Neutrophil (primary cell): ENCODE measurements around the gene IER3.

Experiments
- H3K27ac ChIP-seq: fragments of 200-600 bp; sonication (generic); 2 replicates; pipeline ENCODE4 v1.5.1; 2016; ENCODE audit warnings: mild to moderate bottlenecking, moderate library complexity
- H3K27me3 ChIP-seq: fragments of 200-600 bp; sonication (generic); 2 replicates; pipeline ENCODE4 v1.6.0; 2016; ENCODE audit warnings: mild to moderate bottlenecking
- H3K36me3 ChIP-seq: fragments of 200-600 bp; sonication (generic); 2 replicates; pipeline ENCODE4 v1.5.1; 2017
- H3K4me1 ChIP-seq, 2 experiments: fragments of 200-600 bp in 1 of 2; sonication (generic) in 1 of 2; 1 replicate in 1 of 2; 2 replicates in 1 of 2; pipeline versions ENCODE4 v1.5.1 to v1.6.1; 2013 to 2016; ENCODE audit warnings: low read depth in 1 of 2, low read length in 1 of 2, mild to moderate bottlenecking in 1 of 2, moderate library complexity in 1 of 2; ENCODE audit not compliant: control insufficient read depth in 1 of 2, insufficient read depth in 1 of 2
- H3K4me3 ChIP-seq, 2 experiments: fragments of 200-600 bp in 1 of 2; sonication (generic) in 1 of 2; 1 replicate in 1 of 2; 2 replicates in 1 of 2; pipeline ENCODE4 v1.5.1; 2013 to 2016; ENCODE audit warnings: low read depth in 1 of 2, low read length in 1 of 2, mild to moderate bottlenecking in 1 of 2, moderate library complexity in 1 of 2
- H3K9me3 ChIP-seq: fragments of 200-600 bp; sonication (generic); 2 replicates; pipeline ENCODE4 v1.5.1; 2016
- TF ChIP-seq, protein P1 (sequence below): fragments of 200-600 bp; sonication (generic); IDR thresholded peaks from 2 replicates; pipeline ENCODE4 v1.5.1; 2016; ENCODE audit warnings: antibody characterized with exemption

IER3 gene

DNA sequence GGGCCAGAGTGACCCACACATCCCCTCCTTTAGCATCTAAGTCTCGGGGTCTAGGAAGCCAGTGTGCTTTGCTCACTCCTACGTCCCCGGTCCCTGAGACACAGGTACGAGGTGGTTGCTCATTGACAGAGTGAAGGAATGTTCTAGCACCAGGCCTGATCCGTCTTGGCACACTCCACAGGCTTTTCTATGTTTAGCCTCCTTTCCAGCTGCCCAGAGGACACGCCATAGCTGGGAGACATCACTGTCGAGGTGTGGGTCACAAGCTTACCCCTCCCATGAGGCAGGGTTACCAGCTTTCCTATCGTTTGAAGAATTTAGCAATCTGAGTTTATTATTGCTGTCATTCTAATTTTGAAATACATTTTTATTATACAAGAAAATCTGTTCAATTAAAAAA lies 30.4 kb upstream of the IER3 start:
- no peak overlapping the region for H3K4me3 ChIP-seq
- no peaks in the 10 kb centered on the region for H3K27me3 ChIP-seq
- TF ChIP-seq, protein P1, sequence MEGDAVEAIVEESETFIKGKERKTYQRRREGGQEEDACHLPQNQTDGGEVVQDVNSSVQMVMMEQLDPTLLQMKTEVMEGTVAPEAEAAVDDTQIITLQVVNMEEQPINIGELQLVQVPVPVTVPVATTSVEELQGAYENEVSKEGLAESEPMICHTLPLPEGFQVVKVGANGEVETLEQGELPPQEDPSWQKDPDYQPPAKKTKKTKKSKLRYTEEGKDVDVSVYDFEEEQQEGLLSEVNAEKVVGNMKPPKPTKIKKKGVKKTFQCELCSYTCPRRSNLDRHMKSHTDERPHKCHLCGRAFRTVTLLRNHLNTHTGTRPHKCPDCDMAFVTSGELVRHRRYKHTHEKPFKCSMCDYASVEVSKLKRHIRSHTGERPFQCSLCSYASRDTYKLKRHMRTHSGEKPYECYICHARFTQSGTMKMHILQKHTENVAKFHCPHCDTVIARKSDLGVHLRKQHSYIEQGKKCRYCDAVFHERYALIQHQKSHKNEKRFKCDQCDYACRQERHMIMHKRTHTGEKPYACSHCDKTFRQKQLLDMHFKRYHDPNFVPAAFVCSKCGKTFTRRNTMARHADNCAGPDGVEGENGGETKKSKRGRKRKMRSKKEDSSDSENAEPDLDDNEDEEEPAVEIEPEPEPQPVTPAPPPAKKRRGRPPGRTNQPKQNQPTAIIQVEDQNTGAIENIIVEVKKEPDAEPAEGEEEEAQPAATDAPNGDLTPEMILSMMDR, result no peak
- no peak overlapping the region for H3K27ac ChIP-seq
- peaks cover 37 to 45% of the 10 kb centered on the region in 2 experiments for H3K4me1 ChIP-seq
- no peaks in the 10 kb centered on the region for H3K36me3 ChIP-seq
- no peaks in the 10 kb centered on the region for H3K9me3 ChIP-seq

- Histone ChIP-seq H3K27me3 (no peaks in the 10 kb centered on the region), H3K4me3 (no peak overlapping the region), H3K36me3 (no peaks in the 10 kb centered on the region), H3K27ac (peak overlapping the region; percentile 69), H3K9me3 (no peaks in the 10 kb centered on the region), H3K4me1 (peaks cover 29 to 31% of the 10 kb centered on the region in 2 experiments)
- TF ChIP-seq, protein P1, result no peak
Measured at GRCh38 chr6:30770592-30770991, 26.2 kb upstream of the IER3 start.

DNA sequence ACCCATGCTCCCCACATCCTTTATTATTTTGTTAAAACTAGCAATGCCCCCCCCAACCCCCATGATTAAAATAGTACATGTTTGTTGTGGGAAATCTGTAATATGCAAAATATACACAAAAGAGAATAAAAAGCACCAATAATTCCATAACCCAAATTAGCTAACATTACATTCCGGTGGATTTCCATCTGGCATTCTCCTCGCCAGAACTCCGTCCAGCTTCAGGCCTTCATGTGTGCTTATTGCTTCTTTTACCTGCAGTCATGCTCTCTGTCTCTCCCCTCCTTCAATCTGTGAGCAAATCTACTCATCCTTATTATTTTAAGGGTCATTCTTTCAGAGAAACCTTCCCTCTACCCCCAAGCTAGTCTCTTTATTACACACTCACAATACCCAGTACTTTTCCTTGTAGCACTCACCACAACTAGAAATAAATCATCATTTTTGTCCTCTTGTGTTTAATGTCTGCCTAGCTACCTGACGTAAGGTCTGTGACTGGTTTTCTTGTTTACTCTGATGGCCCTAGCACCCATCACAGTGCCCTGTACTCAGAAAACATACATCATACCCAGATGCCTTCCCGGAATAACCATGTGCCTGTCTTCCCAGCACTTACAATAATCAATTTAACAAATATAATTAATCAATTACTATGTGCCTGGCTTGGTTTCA lies 25.6 kb upstream of the IER3 start:
- H3K27ac ChIP-seq, result peak overlapping the region; percentile 69
- H3K36me3 ChIP-seq, result no peaks in the 10 kb centered on the region
- H3K9me3 ChIP-seq, result no peaks in the 10 kb centered on the region
- H3K27me3 ChIP-seq, result peaks cover 3% of the 10 kb centered on the region
- TF ChIP-seq, protein P1, result no peak
- peak overlapping the region in 1 of 2 experiments; percentile 53 for H3K4me3 ChIP-seq
- H3K4me1 ChIP-seq, result peaks cover 29 to 32% of the 10 kb centered on the region in 2 experiments

GRCh38 chr6:30769088-30769852 lies 24.9 kb upstream of the IER3 start:
- Histone ChIP-seq H3K27ac (peak overlapping the region; percentile 69), H3K36me3 (no peaks in the 10 kb centered on the region), H3K9me3 (no peaks in the 10 kb centered on the region), H3K4me1 (peaks cover 35 to 39% of the 10 kb centered on the region in 2 experiments), H3K4me3 (peak overlapping the region; percentile 12 to 53), H3K27me3 (peaks cover 8% of the 10 kb centered on the region)
- TF ChIP-seq, protein P1, result no peak

DNA sequence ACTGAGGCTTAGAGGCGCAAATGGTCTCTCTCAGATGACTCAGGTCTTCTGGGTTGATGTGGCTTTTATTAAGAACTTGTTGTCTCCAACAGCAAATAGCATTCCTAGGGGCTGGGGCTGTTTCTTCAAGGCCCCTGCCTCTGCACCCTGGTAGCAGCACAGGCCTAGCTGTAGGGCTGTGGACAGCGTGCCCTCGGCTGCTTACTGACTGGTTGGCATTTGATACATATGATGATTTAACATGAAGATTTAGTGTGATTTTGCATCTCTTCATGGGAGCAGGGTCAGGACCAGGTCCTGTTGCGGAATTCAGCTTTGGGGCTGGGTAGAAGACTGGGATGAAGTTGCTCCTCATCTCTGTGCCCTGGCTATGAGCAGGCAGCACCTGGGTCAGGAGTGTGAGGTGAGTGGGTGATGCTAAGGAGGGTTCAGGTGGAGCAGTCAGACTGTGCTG lies 24.3 kb upstream of the IER3 start:
- TF ChIP-seq, protein P1, result no peak
- Histone ChIP-seq H3K36me3 (no peaks in the 10 kb centered on the region), H3K27me3 (peaks cover 12% of the 10 kb centered on the region), H3K4me3 (peak overlapping the region; percentile 12 to 53), H3K9me3 (no peaks in the 10 kb centered on the region), H3K4me1 (peaks cover 40 to 45% of the 10 kb centered on the region in 2 experiments), H3K27ac (peak overlapping the region; percentile 69)
